ENCODE data around the gene RHO. TPM values are rescaled to one million over a fixed set of nuclear protein-coding genes. Genes with fewer than 3 reads are reported as not detected.

The RHO gene
- total RNA-seq, 1 experiment from 2014 or later, result not detected

- no peak overlapping the region for H2AFZ ChIP-seq (ENCODE audit: low read length)
- H3K27ac ChIP-seq (ENCODE audit: low read length), result no peak overlapping the region
- DNase-seq (no peak), ATAC-seq (no peak)
- H3F3A ChIP-seq (ENCODE audit: low read length, unreplicated experiment), result no peaks in the 10 kb centered on the region
- H3K9me2 ChIP-seq (replicated peaks; ENCODE audit: low read length), result no peaks in the 10 kb centered on the region
- H4K20me1 ChIP-seq (ENCODE audit: low read length), result no peaks in the 10 kb centered on the region
- ChIA-PET CTCF (no interaction called here), POLR2A (ENCODE audit: unreplicated experiment) (no interaction called here)
- intact Hi-C loops (cut with micrococcal nuclease), result no loop called here
- no peak overlapping the region for H3K9ac ChIP-seq (ENCODE audit: low read length)
- no peaks in the 10 kb centered on the region for H3K79me2 ChIP-seq (ENCODE audit: low read length)
- TF ChIP-seq EZH2phosphoT487 (IDR thresholded peaks at IDR 0.05; ENCODE audit: borderline replicate concordance, low read length), result no peak
- no peak for TF ChIP-seq EZH2 (IDR thresholded peaks at IDR 0.05; ENCODE audit: low read length, unreplicated experiment)
- TF ChIP-seq CTCF (conservative IDR thresholded peaks at IDR 0.05; ENCODE audit: low read depth, low read length), result no peak
- H3K4me1 ChIP-seq (ENCODE audit: insufficient read depth, low read length), result no peaks in the 10 kb centered on the region
- no peaks in the 10 kb centered on the region for H3K9me3 ChIP-seq (ENCODE audit: low read length)
- H3K27me3 ChIP-seq (ENCODE audit: low read length), result no peaks in the 10 kb centered on the region
- H3K4me2 ChIP-seq (ENCODE audit: low read length), result no peak overlapping the region
- H3K4me3 ChIP-seq (ENCODE audit: low read length), result no peak overlapping the region
- H3K36me3 ChIP-seq (ENCODE audit: low read depth, low read length), result no peaks in the 10 kb centered on the region
- BruUV-seq (replicated peaks), result no TSS peak
Observed at GRCh38 chr3:129574206-129574605, 45.8 kb downstream of the RHO start.

GRCh38 chr3:129575233-129575996 is 47.0 kb downstream of the RHO start:
- no peaks in the 10 kb centered on the region for H3F3A ChIP-seq (ENCODE audit: low read length, unreplicated experiment)

More at GRCh38 chr3:129575233-129575996, 47.0 kb downstream of the RHO start:
- no peaks in the 10 kb centered on the region for H3K79me2 ChIP-seq (ENCODE audit: low read length)
- H3K9me2 ChIP-seq (replicated peaks; ENCODE audit: low read length), result no peaks in the 10 kb centered on the region
- no peaks in the 10 kb centered on the region for H4K20me1 ChIP-seq (ENCODE audit: low read length)
- intact Hi-C loops (cut with micrococcal nuclease), result no loop called here
- TF ChIP-seq EZH2 (IDR thresholded peaks at IDR 0.05; ENCODE audit: low read length, unreplicated experiment) (no peak), EZH2phosphoT487 (IDR thresholded peaks at IDR 0.05; ENCODE audit: borderline replicate concordance, low read length) (no peak), CTCF (conservative IDR thresholded peaks at IDR 0.05; ENCODE audit: low read depth, low read length) (no peak)
- ChIA-PET POLR2A (ENCODE audit: unreplicated experiment) (no interaction called here), CTCF (no interaction called here)
- H2AFZ ChIP-seq (ENCODE audit: low read length), result no peak overlapping the region
- DNase-seq, result no peak
- H3K9ac ChIP-seq (ENCODE audit: low read length), result no peak overlapping the region
- no peaks in the 10 kb centered on the region for H3K4me1 ChIP-seq (ENCODE audit: insufficient read depth, low read length)
- no peaks in the 10 kb centered on the region for H3K27me3 ChIP-seq (ENCODE audit: low read length)
- no peak for ATAC-seq
- no peak overlapping the region for H3K27ac ChIP-seq (ENCODE audit: low read length)
- no peak overlapping the region for H3K4me3 ChIP-seq (ENCODE audit: low read length)
- no peaks in the 10 kb centered on the region for H3K36me3 ChIP-seq (ENCODE audit: low read depth, low read length)
- no peaks in the 10 kb centered on the region for H3K9me3 ChIP-seq (ENCODE audit: low read length)
- H3K4me2 ChIP-seq (ENCODE audit: low read length), result no peak overlapping the region
- BruUV-seq (replicated peaks), result no TSS peak

Measured in PC-3 (cell line).